DOHH2 (cell line): ENCODE results near the gene ITGAV.

Source experiments
- H3F3A ChIP-seq: fragments of 200-600 bp; sonication (generic), shearing (Covaris generic); 2 replicates; pipeline ENCODE4 v1.6.0; 2016; ENCODE audit warnings: antibody characterized with exemption, mild to moderate bottlenecking; ENCODE audit not compliant: control insufficient read depth, insufficient read depth
- H3K27ac ChIP-seq: fragments of 200-600 bp; sonication (generic); 2 replicates; pipeline ENCODE4 v1.5.1; 2014; ENCODE audit warnings: low read depth, mild to moderate bottlenecking, low read length, moderate library complexity
- H3K27me3 ChIP-seq: fragments of 200-600 bp; sonication (generic); 2 replicates; pipeline ENCODE4 v1.6.1; 2014; ENCODE audit warnings: mild to moderate bottlenecking, low read length, mixed read lengths; ENCODE audit not compliant: control insufficient read depth
- H3K36me3 ChIP-seq: fragments of 200-600 bp; sonication (generic); 2 replicates; pipeline ENCODE4 v1.6.1; 2014; ENCODE audit warnings: mild to moderate bottlenecking, low read length, moderate library complexity, mixed read lengths; ENCODE audit not compliant: control insufficient read depth
- H3K4me1 ChIP-seq: fragments of 200-600 bp; sonication (generic); 2 replicates; pipeline ENCODE4 v1.6.1; 2014; ENCODE audit warnings: mild to moderate bottlenecking, low read length, mixed read lengths; ENCODE audit not compliant: control insufficient read depth
- H3K4me2 ChIP-seq: fragments of 200-600 bp; sonication (generic); 2 replicates; pipeline ENCODE4 v1.6.0; 2014; ENCODE audit warnings: mild to moderate bottlenecking, low read length, moderate library complexity
- H3K4me3 ChIP-seq: fragments of 200-600 bp; sonication (generic); 2 replicates; pipeline ENCODE4 v1.5.1; 2014; ENCODE audit warnings: mild to moderate bottlenecking, low read length, mixed read lengths
- H3K79me2 ChIP-seq: fragments of 200-600 bp; sonication (generic); 2 replicates; pipeline ENCODE4 v1.6.1; 2014; ENCODE audit warnings: mild to moderate bottlenecking, low read length, mixed read lengths; ENCODE audit not compliant: control insufficient read depth
- H3K9me2 ChIP-seq: fragments of 200-600 bp; sonication (generic); replicated peaks from 2 replicates; pipeline ENCODE4 v1.6.1; 2014; ENCODE audit warnings: mild to moderate bottlenecking, low read length, mixed read lengths; ENCODE audit not compliant: control insufficient read depth
- H3K9me3 ChIP-seq: fragments of 200-600 bp; sonication (generic); 2 replicates; pipeline ENCODE4 v1.6.1; 2014; ENCODE audit warnings: antibody characterized with exemption, low read length, mixed read lengths; ENCODE audit not compliant: control insufficient read depth, insufficient read depth
- H4K20me1 ChIP-seq: fragments of 200-600 bp; sonication (generic); 2 replicates; pipeline ENCODE4 v1.6.0; 2014; ENCODE audit warnings: low read depth, mild to moderate bottlenecking, antibody characterized with exemption, low read length, moderate library complexity; ENCODE audit not compliant: control insufficient read depth, insufficient read depth
- EZH2phosphoT487 ChIP-seq: fragments of 200-600 bp; sonication (generic); IDR thresholded peaks from 2 replicates; pipeline ENCODE4 v1.6.1; 2017; ENCODE audit warnings: borderline replicate concordance, mild to moderate bottlenecking, antibody characterized with exemption, low read length, moderate library complexity, mixed read lengths
- TF ChIP-seq, protein P1 (sequence below): fragments of 200-600 bp; sonication (generic); IDR thresholded peaks from one replicate; pipeline ENCODE4 v1.5.1; 2014; ENCODE audit warnings: antibody characterized with exemption, mild to moderate bottlenecking, low read depth, low read length; ENCODE audit not compliant: poor library complexity, severe bottlenecking

Gene ITGAV

DNA sequence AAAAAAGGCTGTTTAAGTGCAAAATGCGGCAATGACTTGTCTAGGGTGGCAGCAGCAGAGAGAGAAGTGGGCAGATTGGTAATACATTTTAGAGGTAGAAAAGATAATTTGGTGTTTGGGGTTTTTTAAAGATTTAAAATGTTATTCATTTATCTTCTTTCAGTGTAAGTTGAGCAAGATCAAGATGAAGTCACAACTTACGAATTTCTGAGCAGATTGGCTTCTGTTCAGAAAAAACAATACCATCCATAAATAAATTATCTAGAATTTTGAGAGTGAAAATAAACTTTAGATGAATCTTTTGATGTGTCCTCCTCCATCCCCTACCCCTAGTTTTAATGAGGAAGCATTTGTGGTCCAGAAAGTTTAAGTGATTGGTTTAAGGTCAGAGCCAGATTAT, 56.1 kb downstream of the ITGAV start:
- Histone ChIP-seq H3K27ac (no peak overlapping the region), H3K36me3 (peaks cover 10% of the 10 kb centered on the region), H3K9me2 (no peaks in the 10 kb centered on the region), H3K4me1 (no peaks in the 10 kb centered on the region), H3K79me2 (no peaks in the 10 kb centered on the region), H3K4me2 (no peak overlapping the region), H3K27me3 (no peaks in the 10 kb centered on the region), H3F3A (no peaks in the 10 kb centered on the region), H3K9me3 (no peaks in the 10 kb centered on the region), H3K4me3 (no peak overlapping the region), H4K20me1 (no peaks in the 10 kb centered on the region)
- TF ChIP-seq EZH2phosphoT487: no peak
- TF ChIP-seq, protein P1, sequence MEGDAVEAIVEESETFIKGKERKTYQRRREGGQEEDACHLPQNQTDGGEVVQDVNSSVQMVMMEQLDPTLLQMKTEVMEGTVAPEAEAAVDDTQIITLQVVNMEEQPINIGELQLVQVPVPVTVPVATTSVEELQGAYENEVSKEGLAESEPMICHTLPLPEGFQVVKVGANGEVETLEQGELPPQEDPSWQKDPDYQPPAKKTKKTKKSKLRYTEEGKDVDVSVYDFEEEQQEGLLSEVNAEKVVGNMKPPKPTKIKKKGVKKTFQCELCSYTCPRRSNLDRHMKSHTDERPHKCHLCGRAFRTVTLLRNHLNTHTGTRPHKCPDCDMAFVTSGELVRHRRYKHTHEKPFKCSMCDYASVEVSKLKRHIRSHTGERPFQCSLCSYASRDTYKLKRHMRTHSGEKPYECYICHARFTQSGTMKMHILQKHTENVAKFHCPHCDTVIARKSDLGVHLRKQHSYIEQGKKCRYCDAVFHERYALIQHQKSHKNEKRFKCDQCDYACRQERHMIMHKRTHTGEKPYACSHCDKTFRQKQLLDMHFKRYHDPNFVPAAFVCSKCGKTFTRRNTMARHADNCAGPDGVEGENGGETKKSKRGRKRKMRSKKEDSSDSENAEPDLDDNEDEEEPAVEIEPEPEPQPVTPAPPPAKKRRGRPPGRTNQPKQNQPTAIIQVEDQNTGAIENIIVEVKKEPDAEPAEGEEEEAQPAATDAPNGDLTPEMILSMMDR: no peak

DNA sequence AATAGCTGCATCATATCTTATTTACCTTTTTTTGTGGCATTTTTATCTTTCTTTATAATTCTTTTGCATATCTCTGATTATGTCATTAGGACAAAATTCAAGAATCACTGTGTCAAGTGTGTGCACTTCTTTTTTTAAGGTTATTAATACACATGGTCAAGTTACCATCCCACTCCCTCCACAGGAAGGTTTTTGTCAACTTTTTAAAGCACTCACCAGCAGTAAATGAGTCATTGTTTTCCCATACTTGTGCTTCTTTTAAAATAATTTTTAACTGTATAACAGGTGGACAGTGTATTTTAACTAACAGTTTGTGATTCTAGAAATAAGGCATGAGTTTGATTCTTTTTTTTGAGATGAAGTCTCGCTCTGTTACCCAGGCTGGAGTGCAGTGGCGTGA, 58.3 kb downstream of the ITGAV start:
- H3K4me1 ChIP-seq: no peaks in the 10 kb centered on the region
- no peaks in the 10 kb centered on the region for H3K9me2 ChIP-seq
- H3K9me3 ChIP-seq: no peaks in the 10 kb centered on the region
- H3K27ac ChIP-seq: no peak overlapping the region
- no peak overlapping the region for H3K4me3 ChIP-seq
- H3K79me2 ChIP-seq: no peaks in the 10 kb centered on the region
- TF ChIP-seq EZH2phosphoT487: no peak
- TF ChIP-seq, protein P1: no peak
- no peaks in the 10 kb centered on the region for H3K27me3 ChIP-seq
- H3F3A ChIP-seq: no peaks in the 10 kb centered on the region
- no peaks in the 10 kb centered on the region for H4K20me1 ChIP-seq
- no peaks in the 10 kb centered on the region for H3K36me3 ChIP-seq
- H3K4me2 ChIP-seq: no peak overlapping the region

DNA sequence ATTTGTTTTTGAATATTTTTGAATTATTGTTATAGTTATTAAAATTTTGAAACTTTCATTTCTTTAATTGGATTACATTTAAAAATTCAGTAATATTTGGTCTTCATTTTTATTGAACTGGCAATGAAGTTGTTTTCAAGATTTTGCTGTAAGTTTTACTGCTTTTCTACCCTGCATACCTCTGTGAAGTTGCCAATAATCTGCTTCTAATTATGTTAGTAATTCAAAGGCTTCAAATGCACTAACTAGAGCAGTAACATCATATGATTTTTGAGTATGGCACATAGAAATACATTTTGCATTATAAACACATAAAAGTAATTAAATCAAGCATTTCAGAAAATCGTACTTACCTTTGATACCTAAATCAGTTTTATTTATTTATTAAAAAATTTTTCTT, 63.7 kb downstream of the ITGAV start:
- Histone ChIP-seq H3K9me3 (no peaks in the 10 kb centered on the region), H3K27me3 (no peaks in the 10 kb centered on the region), H3K9me2 (no peaks in the 10 kb centered on the region), H3F3A (no peaks in the 10 kb centered on the region), H3K4me2 (no peak overlapping the region), H3K79me2 (no peaks in the 10 kb centered on the region), H3K36me3 (peaks cover 7% of the 10 kb centered on the region), H3K4me1 (no peaks in the 10 kb centered on the region), H3K27ac (no peak overlapping the region), H3K4me3 (no peak overlapping the region), H4K20me1 (no peaks in the 10 kb centered on the region)
- TF ChIP-seq, protein P1: no peak
- TF ChIP-seq EZH2phosphoT487: no peak

DNA sequence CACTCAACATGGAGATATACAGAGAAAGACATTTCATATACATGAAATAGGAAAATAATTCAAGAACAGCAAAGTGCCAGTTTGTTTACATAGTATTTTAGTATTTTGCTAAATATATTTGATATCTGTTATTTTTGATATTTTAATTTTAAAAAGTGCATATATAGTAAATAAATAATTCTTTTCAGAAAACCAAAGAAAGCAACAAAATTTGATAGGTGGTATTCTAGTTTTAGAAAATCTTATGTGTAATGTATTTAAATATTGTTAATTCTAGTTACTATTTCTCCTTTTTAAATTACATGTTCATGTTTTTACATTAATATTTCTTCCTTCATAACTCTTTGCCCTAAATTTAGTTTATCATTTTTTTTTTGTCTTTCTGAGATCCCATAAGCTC, 69.5 kb downstream of the ITGAV start:
- Histone ChIP-seq H3F3A (no peaks in the 10 kb centered on the region), H3K9me3 (no peaks in the 10 kb centered on the region), H3K36me3 (peaks cover 25% of the 10 kb centered on the region), H3K9me2 (no peaks in the 10 kb centered on the region), H4K20me1 (no peaks in the 10 kb centered on the region), H3K27ac (no peak overlapping the region), H3K4me1 (no peaks in the 10 kb centered on the region), H3K4me2 (no peak overlapping the region), H3K79me2 (no peaks in the 10 kb centered on the region), H3K27me3 (no peaks in the 10 kb centered on the region), H3K4me3 (no peak overlapping the region)
- TF ChIP-seq, protein P1: no peak
